PFSK-1 (cell line): ENCODE results near the gene FGL2. TPM values are rescaled to one million over a fixed set of nuclear protein-coding genes. Genes with fewer than 3 reads are reported as not detected.

Source experiments
- FOXP2 ChIP-seq: optimal IDR thresholded peaks from 2 replicates; pipeline ENCODE3; 2011; ENCODE audit warnings: borderline replicate concordance, control low read depth, inconsistent platforms; ENCODE audit not compliant: insufficient read depth; ENCODE audit errors: extremely low read length, extremely low read depth
- POLR2AphosphoS5 ChIP-seq: IDR thresholded peaks from 2 replicates; pipeline ENCODE4 v1.6.1; 2012; ENCODE audit warnings: low read depth, mild to moderate bottlenecking, control low read depth, low read length, moderate library complexity
- SIN3A ChIP-seq: IDR thresholded peaks from 2 replicates; pipeline ENCODE4 v1.6.1; 2012; ENCODE audit warnings: mild to moderate bottlenecking, low read length, moderate library complexity, borderline replicate concordance; ENCODE audit not compliant: insufficient read depth
- TAF1 ChIP-seq: IDR thresholded peaks from 2 replicates; pipeline ENCODE4 v1.6.1; 2012; ENCODE audit warnings: low read length, control low read depth, borderline replicate concordance; ENCODE audit not compliant: insufficient read depth
- polyA plus RNA-seq: library from polyadenylated mRNA; unstranded; fragments of >200 nt; gene quantifications from one replicate; pipeline ENCODE4 v1.2.1, GENCODE V29; 2012; ENCODE audit warnings: low read depth, missing spikeins; ENCODE audit not compliant: insufficient read length
- TF ChIP-seq, protein P1 (sequence below), 2 experiments: IDR thresholded peaks; 2 replicates each; pipeline versions ENCODE4 v1.6.1 to v1.8.0; 2011 to 2012; ENCODE audit warnings: low read depth in 2 of 2, low read length in 2 of 2, control low read depth in 1 of 2, inconsistent platforms in 1 of 2, mild to moderate bottlenecking in 1 of 2, moderate library complexity in 1 of 2; ENCODE audit not compliant: insufficient read depth in 1 of 2

FGL2 gene, protein sequence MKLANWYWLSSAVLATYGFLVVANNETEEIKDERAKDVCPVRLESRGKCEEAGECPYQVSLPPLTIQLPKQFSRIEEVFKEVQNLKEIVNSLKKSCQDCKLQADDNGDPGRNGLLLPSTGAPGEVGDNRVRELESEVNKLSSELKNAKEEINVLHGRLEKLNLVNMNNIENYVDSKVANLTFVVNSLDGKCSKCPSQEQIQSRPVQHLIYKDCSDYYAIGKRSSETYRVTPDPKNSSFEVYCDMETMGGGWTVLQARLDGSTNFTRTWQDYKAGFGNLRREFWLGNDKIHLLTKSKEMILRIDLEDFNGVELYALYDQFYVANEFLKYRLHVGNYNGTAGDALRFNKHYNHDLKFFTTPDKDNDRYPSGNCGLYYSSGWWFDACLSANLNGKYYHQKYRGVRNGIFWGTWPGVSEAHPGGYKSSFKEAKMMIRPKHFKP
- not detected for polyA plus RNA-seq

DNA sequence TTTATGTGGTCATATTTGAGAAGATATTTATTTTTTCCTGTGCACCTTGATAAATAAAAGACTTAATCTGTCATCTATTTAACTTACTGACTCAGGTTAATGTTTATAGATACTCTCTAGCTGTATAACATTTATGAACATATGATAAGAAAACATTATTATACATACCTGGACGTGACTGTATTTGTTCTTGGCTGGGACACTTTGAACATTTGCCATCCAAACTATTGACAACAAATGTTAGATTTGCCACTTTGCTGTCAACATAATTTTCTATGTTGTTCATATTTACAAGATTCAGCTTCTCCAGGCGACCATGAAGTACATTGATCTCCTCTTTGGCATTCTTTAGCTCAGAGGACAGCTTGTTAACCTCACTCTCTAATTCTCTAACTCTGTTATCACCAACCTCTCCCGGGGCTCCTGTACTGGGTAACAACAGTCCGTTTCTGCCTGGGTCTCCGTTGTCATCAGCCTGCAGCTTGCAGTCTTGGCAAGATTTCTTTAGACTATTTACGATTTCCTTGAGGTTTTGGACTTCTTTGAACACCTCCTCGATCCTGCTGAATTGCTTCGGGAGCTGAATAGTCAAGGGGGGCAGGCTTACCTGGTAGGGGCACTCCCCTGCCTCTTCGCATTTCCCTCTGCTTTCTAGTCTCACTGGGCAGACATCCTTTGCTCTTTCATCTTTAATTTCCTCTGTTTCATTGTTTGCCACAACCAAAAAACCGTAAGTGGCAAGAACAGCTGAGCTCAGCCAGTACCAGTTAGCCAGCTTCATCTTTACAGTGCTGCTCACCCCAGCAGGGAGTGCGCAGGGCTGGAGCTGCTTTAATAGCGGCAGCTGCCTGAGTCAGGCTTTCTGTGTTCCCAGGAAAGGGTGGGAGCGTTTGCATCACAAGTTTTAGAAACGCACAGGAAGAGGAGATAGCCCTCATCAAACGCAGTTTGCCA lies at the start of gene FGL2:
Gene FGL2, minus strand, starts transcription at position 807 of the 954 bp plus-strand sequence. Its CDS starts 26 bp downstream, at position 781.
- TF ChIP-seq SIN3A (no peak), POLR2AphosphoS5 (no peak), FOXP2 (no peak), TAF1 (no peak)
- TF ChIP-seq, protein P1, sequence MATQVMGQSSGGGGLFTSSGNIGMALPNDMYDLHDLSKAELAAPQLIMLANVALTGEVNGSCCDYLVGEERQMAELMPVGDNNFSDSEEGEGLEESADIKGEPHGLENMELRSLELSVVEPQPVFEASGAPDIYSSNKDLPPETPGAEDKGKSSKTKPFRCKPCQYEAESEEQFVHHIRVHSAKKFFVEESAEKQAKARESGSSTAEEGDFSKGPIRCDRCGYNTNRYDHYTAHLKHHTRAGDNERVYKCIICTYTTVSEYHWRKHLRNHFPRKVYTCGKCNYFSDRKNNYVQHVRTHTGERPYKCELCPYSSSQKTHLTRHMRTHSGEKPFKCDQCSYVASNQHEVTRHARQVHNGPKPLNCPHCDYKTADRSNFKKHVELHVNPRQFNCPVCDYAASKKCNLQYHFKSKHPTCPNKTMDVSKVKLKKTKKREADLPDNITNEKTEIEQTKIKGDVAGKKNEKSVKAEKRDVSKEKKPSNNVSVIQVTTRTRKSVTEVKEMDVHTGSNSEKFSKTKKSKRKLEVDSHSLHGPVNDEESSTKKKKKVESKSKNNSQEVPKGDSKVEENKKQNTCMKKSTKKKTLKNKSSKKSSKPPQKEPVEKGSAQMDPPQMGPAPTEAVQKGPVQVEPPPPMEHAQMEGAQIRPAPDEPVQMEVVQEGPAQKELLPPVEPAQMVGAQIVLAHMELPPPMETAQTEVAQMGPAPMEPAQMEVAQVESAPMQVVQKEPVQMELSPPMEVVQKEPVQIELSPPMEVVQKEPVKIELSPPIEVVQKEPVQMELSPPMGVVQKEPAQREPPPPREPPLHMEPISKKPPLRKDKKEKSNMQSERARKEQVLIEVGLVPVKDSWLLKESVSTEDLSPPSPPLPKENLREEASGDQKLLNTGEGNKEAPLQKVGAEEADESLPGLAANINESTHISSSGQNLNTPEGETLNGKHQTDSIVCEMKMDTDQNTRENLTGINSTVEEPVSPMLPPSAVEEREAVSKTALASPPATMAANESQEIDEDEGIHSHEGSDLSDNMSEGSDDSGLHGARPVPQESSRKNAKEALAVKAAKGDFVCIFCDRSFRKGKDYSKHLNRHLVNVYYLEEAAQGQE (IDR thresholded peaks at IDR 0.05; ENCODE audit: insufficient read depth in 1 of 2, low read depth in 2 of 2, low read length in 2 of 2) = no peak

DNA sequence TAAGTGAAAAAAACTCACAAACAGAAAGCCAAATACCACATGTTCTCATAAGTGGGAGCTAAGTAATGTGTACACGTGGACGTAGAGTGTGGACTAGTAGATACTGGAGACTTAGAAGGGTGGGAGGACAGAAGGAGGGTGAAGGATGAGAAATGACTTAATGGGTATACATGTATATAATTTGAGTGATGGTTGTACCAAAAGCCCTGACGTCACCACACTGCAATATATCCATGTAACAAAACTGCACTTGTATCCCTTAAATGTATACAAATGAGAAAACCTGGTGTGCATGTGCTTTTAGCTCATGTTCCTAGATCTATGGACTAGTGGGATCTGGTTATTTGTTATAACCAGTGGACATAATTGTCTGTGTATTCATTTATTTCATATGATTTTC lies 48.5 kb upstream of the FGL2 start:
- TF ChIP-seq POLR2AphosphoS5 (no peak), SIN3A (no peak), TAF1 (no peak)

DNA sequence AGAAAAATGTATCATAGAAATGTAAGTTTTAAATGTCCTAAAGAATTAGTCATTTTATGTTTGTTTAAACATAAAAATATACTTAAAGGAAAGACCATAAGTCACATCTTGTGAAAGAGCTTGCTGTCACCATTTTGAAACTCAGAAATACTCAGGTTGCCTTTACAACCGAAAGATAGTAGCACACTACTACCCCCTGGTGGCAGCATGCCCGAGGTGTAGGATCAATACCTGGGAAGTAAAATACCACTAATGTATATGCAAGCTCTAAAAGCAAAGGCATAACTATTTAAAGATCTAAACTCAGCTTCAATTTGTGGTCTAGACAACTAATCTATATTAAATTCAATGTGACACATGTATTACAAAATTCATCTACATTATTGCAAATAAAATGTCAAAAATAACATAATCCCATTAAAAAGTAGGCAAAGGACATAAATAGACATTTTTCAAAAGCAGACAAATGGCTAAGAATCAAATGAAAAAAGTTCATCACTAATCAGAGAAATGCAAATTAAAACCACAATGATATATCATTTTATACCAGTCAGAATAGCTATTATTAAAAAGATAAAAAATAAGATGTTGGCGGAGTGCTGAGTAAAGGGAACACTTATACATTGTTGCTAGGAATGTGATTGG lies 47.7 kb upstream of the FGL2 start:
- TF ChIP-seq SIN3A (no peak), TAF1 (no peak), FOXP2 (no peak), POLR2AphosphoS5 (no peak)
- TF ChIP-seq, protein P1 (IDR thresholded peaks at IDR 0.05; ENCODE audit: insufficient read depth in 1 of 2, low read depth in 2 of 2, low read length in 2 of 2) = no peak

DNA sequence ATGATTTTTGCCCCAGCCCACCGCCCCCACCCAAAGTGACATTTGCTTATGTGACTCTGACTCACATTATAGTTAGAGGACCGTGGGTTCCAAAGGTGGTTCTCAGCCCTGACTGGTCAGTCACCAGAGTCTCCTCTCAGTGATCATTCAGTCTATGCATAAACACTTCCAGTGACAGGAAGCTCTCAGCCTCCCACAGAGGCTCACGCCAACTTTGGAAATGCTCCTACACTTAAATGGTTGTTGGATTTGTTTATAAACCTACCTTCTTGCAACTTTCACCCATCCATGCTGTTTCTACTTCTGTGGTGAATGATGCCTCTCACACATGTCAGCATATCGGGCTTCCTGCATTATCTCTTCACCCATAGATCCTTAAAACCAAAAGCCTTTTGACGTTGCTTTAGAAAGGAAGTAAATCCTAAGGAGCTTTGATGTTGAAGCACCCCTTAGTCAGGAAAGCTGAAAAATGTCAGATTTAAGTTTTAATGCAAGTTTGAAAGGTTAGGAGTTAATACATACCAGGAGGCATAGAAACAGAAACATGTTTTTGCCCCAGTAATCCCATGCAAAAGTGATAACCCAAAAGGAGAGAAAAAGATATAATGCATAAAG lies 46.5 kb upstream of the FGL2 start:
- no peak for TF ChIP-seq POLR2AphosphoS5
- TF ChIP-seq, protein P1 (IDR thresholded peaks at IDR 0.05; ENCODE audit: insufficient read depth in 1 of 2, low read depth in 2 of 2, low read length in 2 of 2) = no peak
- no peak for TF ChIP-seq FOXP2
- no peak for TF ChIP-seq SIN3A
- no peak for TF ChIP-seq TAF1
